Measurements from ENCODE around the gene SLC5A1.

- TF ChIP-seq EP300 (IDR thresholded peaks at IDR 0.05) (no peak), CTCF (IDR thresholded peaks at IDR 0.05) (no peak), POLR2A (IDR thresholded peaks at IDR 0.05) (no peak)
These were observed 45.0 kb downstream of the SLC5A1 start for GRCh38 chr22:32088084-32088483.
